Thoracic aorta (tissue), 2 donors: Measurements from ENCODE around the gene IL27RA. TPM values are rescaled to one million over a fixed set of nuclear protein-coding genes. Genes with fewer than 3 reads are reported as not detected.

Experiments
- ATAC-seq: fragments of 150-250 bp; one replicate; pipeline ENCODE4 v1.8.0; 2017; ENCODE audit warnings: low read depth; ENCODE audit not compliant: insufficient number of reproducible peaks, low FRiP score
- DNase-seq: peaks from one replicate; pipeline ENCODE4 v3.0.0-alpha.2; 2020; ENCODE audit warnings: low spot score
- H3K27ac ChIP-seq, 2 donors: fragments of 200-600 bp; sonication (generic); 1 replicate in 1 of 2; 2 replicates in 1 of 2; pipeline ENCODE4 v1.5.1; 2016; ENCODE audit warnings: mild to moderate bottlenecking in 2 of 2, moderate library complexity in 2 of 2
- H3K27me3 ChIP-seq: fragments of 200-600 bp; sonication (generic); replicated peaks from 2 replicates; pipeline ENCODE4 v1.6.0; 2016; ENCODE audit warnings: mild to moderate bottlenecking; ENCODE audit not compliant: insufficient read depth
- H3K36me3 ChIP-seq: fragments of 200-600 bp; sonication (generic); one replicate; pipeline ENCODE4 v1.5.1; 2016
- H3K4me1 ChIP-seq, 2 donors: fragments of 200-600 bp; sonication (generic); 1 replicate in 1 of 2; 2 replicates in 1 of 2; pipeline versions ENCODE4 v1.5.1 to v1.6.0; 2016; ENCODE audit warnings: low read depth in 2 of 2, mild to moderate bottlenecking in 1 of 2; ENCODE audit not compliant: control insufficient read depth in 1 of 2
- H3K4me3 ChIP-seq: fragments of 200-600 bp; sonication (generic); 2 replicates; pipeline ENCODE4 v1.5.1; 2016; ENCODE audit warnings: mild to moderate bottlenecking
- H3K9me3 ChIP-seq: fragments of 200-600 bp; sonication (generic); 2 replicates; pipeline ENCODE4 v1.5.1; 2016
- total RNA-seq, 2 donors: library from RNA; depleted of rRNA; stranded (reverse); fragments of >200 nt; gene quantifications; one replicate each; pipeline versions ENCODE4 v1.1.0 to v1.2.3, GENCODE V29; 2016
- TF ChIP-seq, protein P1 (sequence below): fragments of 200-600 bp; sonication (generic); IDR thresholded peaks from one replicate; pipeline ENCODE4 v1.5.1; 2019; ENCODE audit warnings: antibody characterized with exemption

IL27RA gene
- total RNA-seq, result 1 to 10 TPM; 1.1 to 5.3 TPM

DNA sequence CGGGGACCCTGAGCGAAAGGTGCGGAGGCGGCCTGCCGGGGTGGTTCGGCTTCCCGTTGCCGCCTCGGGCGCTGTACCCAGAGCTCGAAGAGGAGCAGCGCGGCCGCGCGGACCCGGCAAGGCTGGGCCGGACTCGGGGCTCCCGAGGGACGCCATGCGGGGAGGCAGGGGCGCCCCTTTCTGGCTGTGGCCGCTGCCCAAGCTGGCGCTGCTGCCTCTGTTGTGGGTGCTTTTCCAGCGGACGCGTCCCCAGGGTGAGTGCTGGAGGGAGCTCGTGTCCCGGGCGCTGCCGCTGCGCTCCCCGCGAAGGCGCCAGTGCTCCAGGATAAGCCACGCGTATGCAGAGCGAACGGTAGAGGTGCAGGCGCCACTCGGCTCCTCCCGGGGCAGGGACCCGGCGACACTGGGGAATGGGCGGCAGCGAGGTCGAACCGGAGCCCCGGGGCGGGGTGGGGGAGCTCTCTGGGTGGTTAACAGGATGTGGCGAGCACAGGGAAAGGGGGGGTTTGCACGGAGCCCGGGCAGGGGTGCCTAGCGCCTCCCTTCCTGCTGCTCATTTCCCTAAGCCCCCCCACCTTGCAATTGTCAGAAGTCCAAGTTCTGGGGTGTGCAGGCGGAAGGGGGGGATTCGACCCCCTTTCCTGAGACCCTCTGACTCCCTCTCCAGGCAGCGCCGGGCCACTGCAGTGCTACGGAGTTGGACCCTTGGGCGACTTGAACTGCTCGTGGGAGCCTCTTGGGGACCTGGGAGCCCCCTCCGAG, at the start of gene IL27RA:
Gene IL27RA (plus strand): TSS at position 44 of the 762 bp plus-strand sequence. CDS start 111 bp downstream, at position 155.
- H3K9me3 ChIP-seq, result no peaks in the 10 kb centered on the region
- ATAC-seq (no peak), DNase-seq (no peak)
- H3K27me3 ChIP-seq, result no peaks in the 10 kb centered on the region
- no peaks in the 10 kb centered on the region for H3K36me3 ChIP-seq
- no peak within 1 kb of the TSS for H3K27ac ChIP-seq
- TF ChIP-seq, protein P1, sequence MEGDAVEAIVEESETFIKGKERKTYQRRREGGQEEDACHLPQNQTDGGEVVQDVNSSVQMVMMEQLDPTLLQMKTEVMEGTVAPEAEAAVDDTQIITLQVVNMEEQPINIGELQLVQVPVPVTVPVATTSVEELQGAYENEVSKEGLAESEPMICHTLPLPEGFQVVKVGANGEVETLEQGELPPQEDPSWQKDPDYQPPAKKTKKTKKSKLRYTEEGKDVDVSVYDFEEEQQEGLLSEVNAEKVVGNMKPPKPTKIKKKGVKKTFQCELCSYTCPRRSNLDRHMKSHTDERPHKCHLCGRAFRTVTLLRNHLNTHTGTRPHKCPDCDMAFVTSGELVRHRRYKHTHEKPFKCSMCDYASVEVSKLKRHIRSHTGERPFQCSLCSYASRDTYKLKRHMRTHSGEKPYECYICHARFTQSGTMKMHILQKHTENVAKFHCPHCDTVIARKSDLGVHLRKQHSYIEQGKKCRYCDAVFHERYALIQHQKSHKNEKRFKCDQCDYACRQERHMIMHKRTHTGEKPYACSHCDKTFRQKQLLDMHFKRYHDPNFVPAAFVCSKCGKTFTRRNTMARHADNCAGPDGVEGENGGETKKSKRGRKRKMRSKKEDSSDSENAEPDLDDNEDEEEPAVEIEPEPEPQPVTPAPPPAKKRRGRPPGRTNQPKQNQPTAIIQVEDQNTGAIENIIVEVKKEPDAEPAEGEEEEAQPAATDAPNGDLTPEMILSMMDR, result no peak
- peaks cover 8 to 13% of the 10 kb centered on the region in 2 donors for H3K4me1 ChIP-seq
- peak within 1 kb of the TSS; percentile 76 for H3K4me3 ChIP-seq

DNA sequence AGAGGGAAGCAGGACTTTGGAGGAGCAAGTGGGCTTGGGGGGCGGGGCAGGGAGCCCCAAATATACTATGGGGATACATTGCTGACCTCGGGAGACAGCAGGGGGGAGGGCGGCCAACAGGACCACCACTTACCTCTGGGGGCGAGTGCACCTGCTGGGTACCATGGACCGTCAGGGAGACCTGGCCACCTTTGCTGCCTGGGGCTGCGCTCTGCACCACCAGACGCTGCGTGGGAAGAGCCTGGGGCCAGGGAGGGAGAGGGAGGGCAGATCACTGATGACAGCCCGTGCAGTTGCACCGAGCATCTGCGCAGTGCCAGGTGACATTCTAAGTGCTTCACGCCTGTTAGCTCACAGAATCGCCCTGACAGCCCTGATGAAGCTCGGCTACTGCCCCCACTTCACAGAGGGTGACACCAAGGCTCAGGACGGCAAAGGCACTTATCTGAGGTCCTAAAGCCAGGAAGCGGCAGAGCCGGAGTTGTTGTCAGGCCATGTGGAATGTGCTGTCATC, 49.5 kb upstream of the IL27RA start:
- TF ChIP-seq, protein P1, result no peak
- Histone ChIP-seq H3K4me3 (no peak overlapping the region), H3K9me3 (no peaks in the 10 kb centered on the region), H3K27ac (no peak overlapping the region), H3K27me3 (no peaks in the 10 kb centered on the region), H3K36me3 (no peaks in the 10 kb centered on the region), H3K4me1 (peaks cover 24 to 30% of the 10 kb centered on the region in 2 donors)
- DNase-seq (no peak), ATAC-seq (no peak)

DNA sequence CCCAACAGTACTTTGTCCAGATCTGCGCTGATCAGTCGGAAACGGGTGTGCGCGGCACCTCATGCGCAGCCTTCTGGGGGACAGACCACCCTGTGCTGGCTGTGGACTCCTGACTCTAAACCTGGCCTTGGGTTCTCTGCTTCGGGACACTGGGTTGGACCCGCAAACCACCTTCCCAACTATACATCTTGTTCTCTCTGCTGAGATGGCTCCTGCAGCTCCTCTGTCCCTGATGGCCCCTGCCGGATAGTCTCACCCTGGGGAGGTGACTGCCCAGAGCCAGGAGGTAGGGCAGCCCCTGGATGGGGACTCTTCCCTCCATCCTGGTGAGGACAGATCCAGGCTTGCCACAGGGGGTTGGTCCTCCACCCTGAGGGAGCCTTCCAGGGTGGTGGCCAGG, 48.8 kb upstream of the IL27RA start:
- TF ChIP-seq, protein P1, result no peak
- no peaks in the 10 kb centered on the region for H3K9me3 ChIP-seq
- H3K27ac ChIP-seq, result no peak overlapping the region
- no peak overlapping the region for H3K4me3 ChIP-seq
- H3K27me3 ChIP-seq, result no peaks in the 10 kb centered on the region
- no peaks in the 10 kb centered on the region for H3K36me3 ChIP-seq
- no peak for ATAC-seq
- peaks cover 29 to 37% of the 10 kb centered on the region in 2 donors for H3K4me1 ChIP-seq
- DNase-seq, result no peak

DNA sequence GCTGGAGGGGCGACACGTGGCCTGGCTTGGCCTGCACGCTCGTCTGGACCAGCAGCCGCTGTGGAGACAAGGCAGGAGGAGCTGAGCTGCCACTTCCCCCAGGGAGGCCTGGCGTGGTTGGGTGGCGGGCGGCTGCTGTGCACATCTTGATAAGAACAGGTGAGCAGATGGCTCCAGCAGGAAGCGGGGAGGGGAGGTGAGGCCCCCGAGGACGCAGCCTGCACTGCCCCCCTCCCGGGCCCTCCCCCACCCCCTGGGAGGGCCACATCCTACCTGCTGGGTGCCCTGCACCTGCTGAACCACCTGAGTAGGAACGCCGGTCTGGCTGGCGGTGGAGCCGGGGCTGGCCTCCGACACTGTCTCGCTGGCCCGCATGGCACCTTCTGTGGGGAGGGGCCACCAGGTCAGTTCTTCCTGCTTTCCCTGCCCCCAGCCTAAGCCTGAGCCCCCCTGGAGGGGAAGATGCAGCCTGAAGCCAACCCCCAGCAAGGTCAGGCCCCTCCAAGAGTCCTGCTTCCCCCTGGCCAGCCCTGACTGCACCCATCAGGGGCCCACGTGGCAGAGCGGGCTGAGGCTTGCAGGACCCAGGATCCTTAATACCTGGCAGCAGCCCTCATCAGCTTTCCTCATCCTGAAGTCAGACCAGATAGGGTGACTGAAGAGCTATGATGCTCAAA, 48.2 kb upstream of the IL27RA start:
- DNase-seq (no peak), ATAC-seq (no peak)
- Histone ChIP-seq H3K9me3 (no peaks in the 10 kb centered on the region), H3K4me3 (no peak overlapping the region), H3K4me1 (peaks cover 24 to 32% of the 10 kb centered on the region in 2 donors), H3K36me3 (no peaks in the 10 kb centered on the region), H3K27ac (no peak overlapping the region), H3K27me3 (no peaks in the 10 kb centered on the region)
- TF ChIP-seq, protein P1, result no peak

DNA sequence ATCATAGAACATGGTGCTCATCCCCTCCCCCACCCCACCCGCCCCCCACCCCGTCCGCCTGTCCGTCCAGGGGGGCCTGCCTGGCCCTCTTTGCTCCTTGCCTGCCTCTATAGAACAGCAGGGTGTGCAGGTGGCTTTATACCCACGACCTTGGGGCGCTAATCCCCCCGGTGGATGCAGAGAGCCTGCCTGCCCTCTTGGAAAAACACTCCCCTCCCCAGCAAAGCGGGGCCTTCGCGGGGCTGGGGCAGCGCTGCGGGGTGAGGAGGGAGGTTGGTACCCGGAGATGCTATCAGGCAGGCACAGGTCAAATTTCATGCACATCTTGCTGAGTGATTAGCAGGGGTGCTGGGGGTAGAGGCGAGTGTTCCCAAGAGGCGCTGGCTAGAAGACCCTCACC, 47.4 kb upstream of the IL27RA start:
- Histone ChIP-seq H3K4me1 (peaks cover 22 to 28% of the 10 kb centered on the region in 2 donors), H3K4me3 (no peak overlapping the region), H3K36me3 (no peaks in the 10 kb centered on the region), H3K27ac (no peak overlapping the region), H3K27me3 (no peaks in the 10 kb centered on the region), H3K9me3 (no peaks in the 10 kb centered on the region)
- DNase-seq (no peak), ATAC-seq (no peak)
- TF ChIP-seq, protein P1, result no peak
